ENCODE results near the gene TIRAP.
A peak's percentile ranks its signal among the peaks of the same experiment; 100 is the strongest.
"Not testable (repeated sequence)": the region's sequence is repeated elsewhere in the genome, so short reads cannot be mapped to it uniquely, and the experiment has no call there.

The TIRAP gene, protein sequence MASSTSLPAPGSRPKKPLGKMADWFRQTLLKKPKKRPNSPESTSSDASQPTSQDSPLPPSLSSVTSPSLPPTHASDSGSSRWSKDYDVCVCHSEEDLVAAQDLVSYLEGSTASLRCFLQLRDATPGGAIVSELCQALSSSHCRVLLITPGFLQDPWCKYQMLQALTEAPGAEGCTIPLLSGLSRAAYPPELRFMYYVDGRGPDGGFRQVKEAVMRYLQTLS

GRCh38 chr11:126282736-126283591 is at the start of gene TIRAP:
TSS of gene TIRAP (plus strand) at chr11:126283093. CDS start at chr11:126290895, 7,802 bp downstream.
- peak; percentile 84 for DNase-seq

DNA sequence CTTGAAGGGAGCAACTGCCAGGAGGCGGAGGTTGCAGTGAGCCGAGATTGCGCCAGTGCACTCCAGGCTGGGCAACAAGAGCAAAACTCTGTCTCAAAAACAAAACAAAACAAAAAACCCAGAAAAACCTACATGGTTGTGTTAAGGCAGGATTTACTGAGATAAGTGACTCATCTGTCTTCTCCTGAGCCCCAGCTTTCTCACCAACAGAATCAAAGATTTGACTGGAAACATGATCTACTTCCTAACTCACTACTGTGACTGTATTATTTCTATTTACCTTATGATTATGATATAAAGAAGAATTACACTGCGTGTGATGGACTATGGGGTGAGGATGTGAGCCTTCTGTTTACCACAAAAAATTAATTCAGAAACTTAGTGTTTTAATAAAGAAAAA is 49.5 kb upstream of the TIRAP start:
- DNase-seq = no peak

- DNase-seq = no peak
Observed at GRCh38 chr11:126246636-126247035, 36.3 kb upstream of the TIRAP start.

- no peak for DNase-seq
Observed at GRCh38 chr11:126253265-126253664, 29.6 kb upstream of the TIRAP start.

GRCh38 chr11:126254819-126255218 is 28.1 kb upstream of the TIRAP start:
- no peak for DNase-seq

- not testable (repeated sequence) for DNase-seq
Observed at GRCh38 chr11:126255507-126255906, 27.4 kb upstream of the TIRAP start.

GRCh38 chr11:126256216-126256615 is 26.7 kb upstream of the TIRAP start:
- no peak for DNase-seq

- no peak for DNase-seq
Observed at GRCh38 chr11:126257144-126257543, 25.7 kb upstream of the TIRAP start.

GRCh38 chr11:126257764-126258163 is 25.1 kb upstream of the TIRAP start:
- no peak for DNase-seq

GRCh38 chr11:126262216-126262615 is 20.7 kb upstream of the TIRAP start:
- no peak for DNase-seq

DNA sequence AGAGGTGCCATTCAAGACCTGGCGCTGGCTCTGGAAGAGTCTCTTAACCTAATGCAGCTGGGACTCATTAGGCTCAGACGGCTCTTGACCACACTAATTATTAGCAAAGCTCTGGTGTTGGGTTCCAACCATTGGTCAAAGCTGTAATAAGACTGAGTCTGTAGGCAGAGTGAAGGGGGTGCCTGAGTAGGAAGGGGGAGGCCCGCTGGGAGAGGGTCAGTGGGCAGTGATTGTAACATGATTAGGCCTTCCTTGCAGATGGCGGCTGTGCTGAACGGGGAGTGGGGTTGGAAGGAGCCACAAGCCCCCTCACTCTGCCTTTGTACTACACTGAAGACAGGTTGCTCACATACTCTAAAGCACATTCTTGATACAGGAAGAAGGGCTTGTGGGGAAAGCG is 19.4 kb upstream of the TIRAP start:
- DNase-seq = no peak

DNA sequence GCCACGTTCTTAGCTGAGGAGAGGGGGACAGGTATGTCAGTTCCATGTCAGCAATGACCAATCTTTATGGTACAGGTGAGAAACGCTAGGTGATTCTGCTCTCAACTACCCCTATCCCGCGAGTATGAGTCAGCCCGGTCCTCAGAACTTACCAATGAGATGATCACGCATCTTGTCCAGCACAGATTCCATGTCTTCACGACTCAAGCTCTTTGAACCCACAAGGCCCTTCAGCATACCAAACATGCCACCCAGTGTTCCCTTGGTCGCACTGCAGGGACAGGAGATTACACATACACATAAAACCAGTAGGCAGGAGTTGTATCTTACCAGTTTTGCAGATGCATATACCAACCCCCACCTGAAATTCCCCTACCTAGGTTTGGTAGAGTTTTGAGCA is 17.1 kb upstream of the TIRAP start:
- DNase-seq = peak; percentile 27

DNA sequence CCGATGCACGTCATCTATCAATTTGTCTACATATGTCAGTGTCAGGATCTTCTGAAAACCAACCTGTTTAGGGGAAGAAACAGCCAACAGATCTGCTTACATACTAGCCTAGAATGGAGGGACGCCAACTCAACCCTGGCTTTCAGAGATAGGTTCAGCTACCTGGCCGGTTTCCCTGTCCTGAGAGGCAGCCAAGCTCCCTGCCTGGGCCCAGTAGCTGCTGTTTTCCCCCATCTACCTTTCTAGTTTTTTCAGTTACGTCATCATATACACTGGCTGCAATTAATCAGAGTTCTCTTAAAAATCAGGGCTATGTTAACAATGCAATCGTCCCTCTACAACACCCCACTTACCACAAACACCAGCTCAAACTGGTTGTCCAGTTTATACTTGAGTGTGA is 15.2 kb upstream of the TIRAP start:
- peak; percentile 35 for DNase-seq

DNA sequence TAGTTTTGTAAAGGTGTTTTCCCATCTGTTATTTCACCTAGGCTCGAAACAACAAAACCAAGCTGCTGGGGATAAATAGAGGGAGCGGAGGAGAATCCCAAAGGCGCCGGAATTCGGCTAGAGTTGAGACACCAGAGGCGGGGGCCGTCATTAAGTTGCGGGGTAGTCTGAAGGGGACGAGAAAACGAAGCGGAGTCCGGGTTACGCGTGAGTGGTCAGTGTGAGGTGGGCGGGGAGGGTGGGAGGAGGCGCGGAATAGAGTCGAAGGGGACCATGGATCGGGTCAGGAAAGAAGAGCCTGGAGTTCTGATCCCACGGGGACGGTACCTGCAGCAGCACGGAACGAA is 14.6 kb upstream of the TIRAP start:
- no peak for DNase-seq

GRCh38 chr11:126268708-126269579 is 13.9 kb upstream of the TIRAP start, which contains the start of the genes FOXRED1 and SRPRA:
TSS of gene FOXRED1 (plus strand) at chr11:126269154. CDS start at chr11:126269207, 53 bp downstream.
TSS of gene SRPRA (minus strand) at chr11:126268895. CDS start at chr11:126268804, 91 bp downstream.
- DNase-seq = peak; percentile 100

DNA sequence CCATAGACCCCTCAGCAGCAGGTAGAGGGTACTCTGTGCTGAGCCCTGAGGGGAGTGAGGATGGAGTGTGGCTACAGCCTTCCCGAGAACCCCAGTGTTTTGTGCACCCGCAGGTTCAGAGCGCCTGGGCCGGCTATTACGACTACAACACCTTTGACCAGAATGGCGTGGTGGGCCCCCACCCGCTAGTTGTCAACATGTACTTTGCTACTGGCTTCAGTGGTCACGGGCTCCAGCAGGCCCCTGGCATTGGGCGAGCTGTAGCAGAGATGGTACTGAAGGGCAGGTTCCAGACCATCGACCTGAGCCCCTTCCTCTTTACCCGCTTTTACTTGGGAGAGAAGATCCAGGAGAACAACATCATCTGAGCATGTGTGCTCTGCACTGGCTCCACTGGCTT is 5.6 kb upstream of the TIRAP start:
- DNase-seq = no peak

DNA sequence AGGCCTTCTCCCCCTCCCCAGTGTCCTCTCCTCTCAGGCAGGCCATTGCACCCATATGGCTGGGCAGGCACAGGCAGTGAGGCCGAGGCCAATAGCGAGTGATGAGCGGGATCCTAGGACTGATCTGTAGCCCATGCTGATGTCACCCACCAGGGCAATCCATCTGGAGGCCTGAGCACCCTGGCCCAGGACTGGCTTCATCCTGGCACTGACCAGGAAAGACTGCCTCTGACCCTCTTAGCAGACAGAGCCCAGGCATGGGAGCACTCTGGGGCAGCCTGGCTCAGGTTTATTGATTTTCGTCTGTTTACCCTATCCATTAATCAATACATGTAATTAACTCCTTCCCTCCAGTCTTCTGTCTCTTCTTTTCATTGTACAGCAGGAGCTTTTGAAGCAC is 5.1 kb upstream of the TIRAP start:
- no peak for DNase-seq

DNA sequence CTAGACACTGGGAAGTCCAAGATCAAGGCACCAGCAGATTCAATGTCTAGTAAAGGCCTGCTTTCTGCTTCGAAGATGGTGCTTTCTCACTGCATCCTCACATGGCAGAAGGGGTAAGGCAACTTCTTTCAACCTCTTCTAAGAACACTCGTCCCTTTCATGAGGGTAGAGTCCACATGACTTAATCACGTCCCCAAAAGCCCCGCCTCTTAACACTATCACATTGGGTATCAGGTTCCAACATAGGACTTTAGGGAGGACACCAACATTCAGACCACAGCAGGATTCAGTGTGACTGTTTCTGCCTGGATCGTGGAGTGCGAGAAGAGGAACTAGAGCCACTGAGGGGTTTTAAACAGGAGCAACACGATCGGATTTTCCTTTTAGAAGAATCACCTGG is 3.7 kb upstream of the TIRAP start:
- no peak for DNase-seq

DNA sequence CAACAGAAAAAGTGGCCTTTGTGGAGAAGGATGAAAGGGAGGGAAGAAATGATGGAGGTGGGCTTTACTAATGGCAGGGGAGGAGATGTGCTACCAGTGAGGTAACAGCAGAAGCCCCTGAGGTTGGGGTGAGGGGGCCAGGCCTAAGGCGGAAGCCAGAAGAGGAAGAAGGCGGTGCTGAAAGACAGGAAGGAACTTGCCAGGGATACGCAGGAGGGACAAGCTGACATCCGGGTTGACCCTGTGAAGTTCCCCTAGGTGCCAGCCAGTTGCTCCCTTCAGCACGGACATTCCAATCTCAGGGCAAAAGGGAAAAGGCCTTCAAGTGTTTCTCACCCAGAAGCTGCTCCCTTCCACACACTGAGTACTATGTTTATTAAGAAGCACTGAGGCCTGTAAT is 2.3 kb upstream of the TIRAP start:
- DNase-seq = no peak

DNA sequence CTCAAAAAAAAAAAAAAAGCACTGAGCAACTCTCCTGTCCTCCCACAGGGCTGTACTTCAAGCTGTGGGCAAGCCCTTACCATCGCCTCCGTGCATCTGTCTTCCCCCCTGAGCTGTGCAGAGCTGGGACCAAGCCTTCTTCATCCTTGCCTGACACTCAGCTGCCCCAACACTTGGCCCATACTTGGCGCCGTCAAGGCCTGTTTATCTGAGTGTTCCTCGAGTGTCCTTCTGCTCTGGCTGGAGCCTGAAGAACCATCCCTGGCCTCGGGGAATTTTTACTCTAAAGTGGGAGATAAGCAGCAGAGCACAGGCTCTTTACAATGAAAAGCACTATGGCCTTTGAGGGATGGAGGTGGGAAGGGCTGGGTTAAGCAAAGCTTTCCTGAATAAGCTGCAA is 1.6 kb upstream of the TIRAP start:
- DNase-seq = no peak

DNA sequence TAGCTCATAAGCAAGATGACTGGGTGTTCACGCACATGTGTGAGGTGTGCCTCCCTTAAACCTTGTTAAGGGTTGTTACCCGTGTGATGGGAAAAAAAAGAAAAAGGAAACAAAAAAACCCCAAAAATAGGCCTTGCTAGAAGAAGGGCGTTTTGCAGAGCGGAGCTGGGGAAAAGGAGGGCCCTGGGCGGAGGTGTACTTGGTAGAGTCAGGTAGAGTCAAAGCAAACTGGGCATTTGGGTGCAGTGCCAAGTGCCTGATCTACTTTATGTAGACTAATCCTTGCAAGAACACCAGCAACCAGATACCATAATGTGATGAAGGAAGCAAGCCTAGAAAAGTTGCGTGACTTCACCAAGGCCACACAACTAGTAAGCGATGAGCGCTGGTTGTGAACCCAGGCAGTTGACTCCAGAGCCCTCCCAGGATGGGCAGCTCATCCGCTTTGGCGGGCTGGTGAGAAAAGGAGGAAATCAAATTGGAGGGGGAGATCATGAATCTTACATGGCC is 1.2 kb upstream of the TIRAP start:
- DNase-seq = no peak

DNA sequence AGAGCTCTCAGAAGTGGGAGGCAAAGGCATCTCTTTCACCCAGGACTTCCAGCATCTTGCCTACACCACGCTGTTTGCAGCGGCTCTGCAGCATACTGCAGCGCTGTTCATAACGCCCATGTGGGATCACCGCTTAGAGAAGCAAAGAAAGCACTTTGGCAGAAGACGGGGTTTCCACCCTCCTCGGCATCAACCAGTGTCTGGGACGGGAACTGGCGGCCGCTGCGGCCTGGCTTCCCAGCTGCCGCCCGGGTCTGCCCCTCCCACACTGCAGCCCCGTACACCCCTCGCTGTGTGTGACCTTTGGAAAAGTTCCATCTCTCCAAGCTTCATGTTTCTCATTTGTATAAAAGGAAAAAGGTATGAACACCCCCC is 545 bp upstream of the TIRAP start:
- DNase-seq = peak; percentile 67

DNA sequence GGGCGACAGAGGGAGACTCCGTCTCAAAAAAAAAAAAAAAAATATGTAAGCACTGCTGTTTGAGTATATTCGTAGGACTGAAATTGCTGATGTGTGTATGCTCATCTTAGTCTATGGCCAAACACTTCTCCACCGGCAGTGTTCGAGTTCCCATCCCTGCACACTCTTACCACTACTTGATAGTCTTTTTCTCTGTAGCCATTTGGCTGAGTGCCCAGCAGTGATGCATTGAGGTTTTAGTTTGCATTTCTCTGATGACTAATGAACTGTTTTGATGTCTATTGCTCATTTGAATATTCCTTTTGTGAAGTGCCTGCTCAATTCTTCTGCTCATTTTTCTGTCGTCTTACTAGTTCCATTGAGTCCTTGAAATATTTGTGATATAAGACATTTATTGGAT is 1.9 kb downstream of the TIRAP start:
- peak; percentile 92 for DNase-seq

Measured in DMS53 (cell line).